Sigmoid colon (tissue), 7 donors: ENCODE data around the gene MMS19. TPM values are rescaled to one million over a fixed set of nuclear protein-coding genes. Genes with fewer than 3 reads are reported as not detected.

ENCODE experiments used
- DNase-seq: peaks from one replicate; pipeline ENCODE4 v3.0.0-alpha.2; 2019
- H3K27ac ChIP-seq, 4 donors: fragments of 200-600 bp; sonication (generic); one replicate each; pipeline ENCODE4 v1.5.1; 2016 to 2019; ENCODE audit warnings: mild to moderate bottlenecking in 1 of 4
- H3K27me3 ChIP-seq, 3 donors: fragments of 200-600 bp; sonication (generic); one replicate each; pipeline ENCODE4 v1.5.1; 2019; ENCODE audit warnings: mild to moderate bottlenecking in 1 of 3
- H3K36me3 ChIP-seq, 4 donors: fragments of 200-600 bp; sonication (generic); one replicate each; pipeline ENCODE4 v1.5.1; 2016 to 2019
- H3K4me1 ChIP-seq, 4 donors: fragments of 200-600 bp; sonication (generic); one replicate each; pipeline ENCODE4 v1.5.1; 2017 to 2019
- H3K4me3 ChIP-seq, 4 donors: fragments of 200-600 bp; sonication (generic); one replicate each; pipeline ENCODE4 v1.5.1; 2017 to 2019; ENCODE audit warnings: mild to moderate bottlenecking in 2 of 4, moderate library complexity in 1 of 4
- H3K9me3 ChIP-seq, 4 donors: fragments of 200-600 bp in 3 of 4; sonication (generic) in 3 of 4; one replicate each; pipeline versions ENCODE4 v1.5.1 to v1.6.1; 2013 to 2019
- EP300 ChIP-seq, 4 donors: sonication (generic); formaldehyde crosslinking; IDR thresholded peaks; one replicate each; pipeline ENCODE4 v1.6.1; 2017; ENCODE audit warnings: antibody characterized with exemption in 4 of 4
- POLR2A ChIP-seq, 2 donors: fragments of 450-650 bp; IDR thresholded peaks; one replicate each; pipeline ENCODE4 v1.6.1; 2016; ENCODE audit warnings: antibody characterized with exemption in 2 of 2, mild to moderate bottlenecking in 2 of 2, moderate library complexity in 2 of 2
- POLR2AphosphoS5 ChIP-seq, 4 donors: sonication (generic); formaldehyde crosslinking; IDR thresholded peaks; one replicate each; pipeline ENCODE4 v1.6.1; 2017; ENCODE audit warnings: antibody characterized with exemption in 4 of 4
- WGBS, 2 donors: extraction: QIAGEN DNeasy Blood & Tissue Kit; methylation state at CpG; one replicate each; pipeline ENCODE4 v1.1.7; 2013; 5-methylcytosine and 5-hydroxymethylcytosine counted together
- intact Hi-C: fragments of 100-400 bp; cut with DNase I; formaldehyde crosslinking; loops from one replicate; pipeline ENCODE4 v1.15.1; 2023
- polyA plus RNA-seq, 3 donors: library from polyadenylated mRNA; stranded (reverse); fragments of 200-250 nt; gene quantifications; one replicate each; pipeline ENCODE4 v1.2.3, GENCODE V29; 2013
- total RNA-seq, 4 donors: library from RNA; depleted of rRNA; stranded (reverse); fragments of >200 nt; gene quantifications; one replicate each; pipeline ENCODE4 v1.1.0, GENCODE V29; 2016
- TF ChIP-seq, protein P1 (sequence below), 4 experiments: fragments of 450-650 bp in 3 of 4; fragments of 200-600 bp in 1 of 4; IDR thresholded peaks; one replicate each; pipeline ENCODE4 v1.5.1; 2016 to 2019; ENCODE audit warnings: antibody characterized with exemption in 4 of 4, mild to moderate bottlenecking in 3 of 4, moderate library complexity in 2 of 4
- donor health status: healthy with polysubstance abuse.
- donor health status: Bipolar disorder and iron deficiency.
- donor health status: healthy.

MMS19 gene
- total and polyA plus RNA-seq, 7 donors: 29.4 to 79.8 (median 48.9) TPM

DNA sequence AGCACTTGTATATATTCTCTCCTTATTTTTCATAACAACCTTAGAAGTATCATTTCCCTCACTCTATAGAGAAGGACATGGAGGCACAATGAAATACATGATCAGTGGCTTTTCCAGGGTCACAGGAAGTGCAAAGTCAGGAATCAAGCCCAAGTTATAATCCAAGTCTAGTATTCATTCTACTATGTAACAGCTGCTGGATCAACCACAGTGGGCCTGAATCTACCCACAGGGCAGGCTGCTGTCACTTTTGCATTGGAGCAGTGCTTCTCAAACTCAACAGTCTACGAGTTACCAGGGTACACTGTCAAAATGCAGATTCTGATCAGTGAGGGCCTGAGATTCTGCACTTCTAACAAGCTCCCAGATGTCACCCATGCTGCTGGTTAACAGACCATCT lies 34.0 kb downstream of the MMS19 start:
- Histone ChIP-seq H3K36me3 (peaks cover 62 to 100% (median 80%) of the 10 kb centered on the region in 4 donors), H3K9me3 (no peaks in the 10 kb centered on the region)
- intact Hi-C loops: loop anchor here (5.0 kb wide), 1 partner anchor 33 kb away; the partner anchor contains the start of genes MMS19 and UBTD1

DNA sequence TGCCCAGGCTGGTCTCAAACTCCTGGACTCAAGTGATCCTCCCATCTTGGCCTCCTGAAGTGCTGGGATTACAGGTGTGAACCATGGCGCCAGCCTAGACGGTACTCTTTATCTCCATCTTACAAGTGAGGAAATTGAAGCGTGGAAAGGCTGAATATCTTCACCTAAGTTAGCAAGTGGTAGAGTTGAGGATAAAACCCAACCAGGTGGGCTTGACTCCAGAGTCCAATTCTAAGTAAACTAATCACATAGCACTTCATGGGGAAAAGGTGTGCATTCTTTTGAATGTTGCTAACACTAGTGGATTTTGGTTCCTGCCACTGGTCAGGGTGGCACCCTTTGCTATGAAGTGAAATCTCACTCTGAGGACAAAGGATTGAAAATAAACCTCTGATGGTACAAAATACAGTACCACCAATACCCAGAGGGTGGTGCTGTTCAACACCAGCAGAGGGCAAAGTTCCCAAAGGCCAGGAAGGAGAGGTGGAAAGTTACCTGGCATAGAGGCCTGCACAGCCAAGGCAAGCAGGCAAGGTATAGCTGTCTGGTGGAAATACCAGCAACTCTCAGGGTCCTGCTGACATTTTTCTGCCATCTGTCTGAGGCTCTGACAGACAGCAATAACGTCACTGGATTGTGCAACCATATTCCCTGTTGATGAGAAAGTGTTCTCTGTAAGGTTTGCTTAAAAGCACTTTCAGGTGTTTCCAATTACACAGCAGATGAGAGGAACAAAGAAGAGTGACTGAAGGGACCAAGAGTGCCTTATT lies 34.7 kb downstream of the MMS19 start:
- no peaks in the 10 kb centered on the region for H3K4me1 ChIP-seq
- TF ChIP-seq POLR2AphosphoS5 (IDR thresholded peaks at IDR 0.05) (peak in 1 of 4 donors; percentile 9), POLR2A (IDR thresholded peaks at IDR 0.05) (no peak), EP300 (IDR thresholded peaks at IDR 0.05) (no peak)
- TF ChIP-seq, protein P1, sequence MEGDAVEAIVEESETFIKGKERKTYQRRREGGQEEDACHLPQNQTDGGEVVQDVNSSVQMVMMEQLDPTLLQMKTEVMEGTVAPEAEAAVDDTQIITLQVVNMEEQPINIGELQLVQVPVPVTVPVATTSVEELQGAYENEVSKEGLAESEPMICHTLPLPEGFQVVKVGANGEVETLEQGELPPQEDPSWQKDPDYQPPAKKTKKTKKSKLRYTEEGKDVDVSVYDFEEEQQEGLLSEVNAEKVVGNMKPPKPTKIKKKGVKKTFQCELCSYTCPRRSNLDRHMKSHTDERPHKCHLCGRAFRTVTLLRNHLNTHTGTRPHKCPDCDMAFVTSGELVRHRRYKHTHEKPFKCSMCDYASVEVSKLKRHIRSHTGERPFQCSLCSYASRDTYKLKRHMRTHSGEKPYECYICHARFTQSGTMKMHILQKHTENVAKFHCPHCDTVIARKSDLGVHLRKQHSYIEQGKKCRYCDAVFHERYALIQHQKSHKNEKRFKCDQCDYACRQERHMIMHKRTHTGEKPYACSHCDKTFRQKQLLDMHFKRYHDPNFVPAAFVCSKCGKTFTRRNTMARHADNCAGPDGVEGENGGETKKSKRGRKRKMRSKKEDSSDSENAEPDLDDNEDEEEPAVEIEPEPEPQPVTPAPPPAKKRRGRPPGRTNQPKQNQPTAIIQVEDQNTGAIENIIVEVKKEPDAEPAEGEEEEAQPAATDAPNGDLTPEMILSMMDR (IDR thresholded peaks at IDR 0.05): peak; percentile 57 to 86 (median 78)
- intact Hi-C loops: loop anchor here (1.0 to 5.0 kb wide), 2 partner anchors 34 to 90 kb away; partner anchors contain the start of genes MMS19 and UBTD1
- H3K9me3 ChIP-seq: no peaks in the 10 kb centered on the region
- WGBS, 2 donors: 75 to 85% methylated on average over 4 of the region's 4 CpGs
- no peak for DNase-seq
- peaks cover 62 to 100% (median 80%) of the 10 kb centered on the region in 4 donors for H3K36me3 ChIP-seq
- peak overlapping the region in 2 of 4 donors; percentile 26 to 35 for H3K27ac ChIP-seq
- H3K27me3 ChIP-seq: no peaks in the 10 kb centered on the region
- no peak overlapping the region for H3K4me3 ChIP-seq

More for the DNA sequence above, 34.0 kb downstream of the MMS19 start:
- WGBS, 2 donors: 76 to 81% methylated on average over 1 of the region's 1 CpG
- no peak for DNase-seq
- Histone ChIP-seq H3K27me3 (no peaks in the 10 kb centered on the region), H3K4me3 (no peak overlapping the region), H3K27ac (peak overlapping the region in 2 of 4 donors; percentile 26 to 35), H3K4me1 (no peaks in the 10 kb centered on the region)
- TF ChIP-seq POLR2A (IDR thresholded peaks at IDR 0.05) (no peak), EP300 (IDR thresholded peaks at IDR 0.05) (no peak), POLR2AphosphoS5 (IDR thresholded peaks at IDR 0.05) (no peak)
- TF ChIP-seq, protein P1 (IDR thresholded peaks at IDR 0.05): no peak

DNA sequence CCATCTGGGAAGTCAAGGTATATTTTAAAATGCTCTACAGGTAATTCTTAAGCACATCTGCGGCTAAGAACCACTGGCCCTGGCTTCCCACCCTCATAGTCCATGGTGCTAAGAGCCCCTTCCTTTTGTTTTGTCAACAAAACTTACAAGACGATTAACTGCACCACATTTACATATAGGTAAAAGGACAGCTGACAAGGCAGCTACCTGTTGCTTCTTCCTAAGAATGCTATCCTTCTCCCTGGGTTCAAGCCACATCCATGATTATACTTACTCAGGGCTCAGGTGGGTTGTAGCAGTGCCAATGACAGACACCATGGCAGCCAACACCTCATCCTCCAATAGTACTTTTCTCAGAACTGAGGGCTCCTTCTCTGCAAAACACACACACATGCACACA lies 35.9 kb downstream of the MMS19 start:
- DNase-seq: no peak
- Histone ChIP-seq H3K27me3 (no peaks in the 10 kb centered on the region), H3K4me3 (no peak overlapping the region), H3K27ac (no peak overlapping the region), H3K9me3 (no peaks in the 10 kb centered on the region), H3K4me1 (no peaks in the 10 kb centered on the region), H3K36me3 (peaks cover 58 to 99% (median 79%) of the 10 kb centered on the region in 4 donors)
- no peak for TF ChIP-seq POLR2AphosphoS5 (IDR thresholded peaks at IDR 0.05)
- no peak for TF ChIP-seq EP300 (IDR thresholded peaks at IDR 0.05)
- TF ChIP-seq POLR2A (IDR thresholded peaks at IDR 0.05): no peak
- TF ChIP-seq, protein P1 (IDR thresholded peaks at IDR 0.05): no peak
- 91 to 93% methylated on average over 2 of the region's 2 CpGs for WGBS, 2 donors
- intact Hi-C loops: loop anchor here (5.0 kb wide), 1 partner anchor 35 kb away; the partner anchor contains the start of genes MMS19 and UBTD1

DNA sequence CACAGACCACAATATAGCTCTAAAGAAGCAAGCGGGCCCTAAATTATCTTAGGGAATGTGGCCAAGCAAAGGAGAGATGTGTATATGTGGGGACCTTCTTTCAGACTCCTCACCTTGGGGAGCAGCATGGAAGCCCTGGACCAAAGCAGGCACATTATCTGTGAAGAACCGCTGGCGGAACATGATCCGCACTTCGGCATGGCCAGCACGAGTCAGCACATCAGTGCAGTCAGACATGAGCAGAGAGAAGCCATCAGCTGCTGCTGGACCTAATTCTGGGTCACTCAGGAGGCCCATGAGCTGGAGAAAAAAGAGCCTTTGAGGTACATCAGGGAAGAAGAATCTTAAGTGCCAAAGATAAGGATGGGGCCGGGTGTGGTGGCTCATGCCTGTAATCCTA lies 38.3 kb downstream of the MMS19 start:
- Histone ChIP-seq H3K9me3 (no peaks in the 10 kb centered on the region), H3K4me3 (no peak overlapping the region), H3K27ac (peak overlapping the region in 1 of 4 donors; percentile 51), H3K27me3 (no peaks in the 10 kb centered on the region), H3K4me1 (peaks cover 0 to 3% (median under 1%) of the 10 kb centered on the region in 4 donors), H3K36me3 (peaks cover 41 to 99% (median 70%) of the 10 kb centered on the region in 4 donors)
- WGBS, 2 donors: 80 to 81% methylated on average over 7 of the region's 7 CpGs
- intact Hi-C loops: loop anchor here (5.0 kb wide), 1 partner anchor 37 kb away; the partner anchor contains the start of genes MMS19 and UBTD1
- TF ChIP-seq POLR2AphosphoS5 (IDR thresholded peaks at IDR 0.05) (no peak), POLR2A (IDR thresholded peaks at IDR 0.05) (no peak), EP300 (IDR thresholded peaks at IDR 0.05) (no peak)
- TF ChIP-seq, protein P1 (IDR thresholded peaks at IDR 0.05): no peak
- no peak for DNase-seq
